Measurements from ENCODE around the gene DBH. TPM values are rescaled to one million over a fixed set of nuclear protein-coding genes. Genes with fewer than 3 reads are reported as not detected.

Gene DBH
- total and polyA plus RNA-seq, 2 donors (not counting 1 experiment from before 2014, with no cell fraction given), result not detected

- 79% methylated on average over 10 of the region's 10 CpGs for WGBS (ENCODE audit: insufficient coverage)
- Histone ChIP-seq H3K36me3 (replicated peaks in 1 of 2; ENCODE audit: control extremely low read depth in 1 of 2, control insufficient read depth in 1 of 2, extremely low read depth in 1 of 2, insufficient read depth in 2 of 2, low read length in 1 of 2) (no peaks in the 10 kb centered on the region), H3K79me2 (ENCODE audit: control insufficient read depth, insufficient read depth, low read length) (no peaks in the 10 kb centered on the region), H3K27ac (ENCODE audit: low read length in 2 of 2) (no peak overlapping the region), H3K4me3 (ENCODE audit: control extremely low read depth in 1 of 5, extremely low read depth in 1 of 5, insufficient read depth in 1 of 5, low read depth in 2 of 5, low read length in 4 of 5) (no peak overlapping the region), H3K9me3 (ENCODE audit: control extremely low read depth in 1 of 3, control insufficient read depth in 2 of 3, insufficient read depth in 1 of 3, low read length in 2 of 3) (peaks cover 1 to 39% (median 6%) of the 10 kb centered on the region in 3 donors), H3K4me2 (replicated peaks; ENCODE audit: low read depth, low read length, poor library complexity, severe bottlenecking) (no peak overlapping the region), H2AFZ (ENCODE audit: insufficient read depth, low read depth, low read length, poor library complexity, severe bottlenecking) (no peak overlapping the region), H3K9ac (ENCODE audit: low read length) (no peak overlapping the region), H3K27me3 (replicated peaks in 1 of 4; ENCODE audit: control extremely low read depth in 1 of 4, control insufficient read depth in 3 of 4, insufficient read depth in 4 of 4, low read length in 3 of 4) (peaks cover 0 to 6% (median 0%) of the 10 kb centered on the region in 4 experiments), H4K20me1 (ENCODE audit: control insufficient read depth, insufficient read depth, low read length, poor library complexity, severe bottlenecking) (no peaks in the 10 kb centered on the region), H3K4me1 (ENCODE audit: control insufficient read depth in 2 of 2, insufficient read depth in 2 of 2, low read length in 2 of 2) (no peaks in the 10 kb centered on the region)
- no peaks in the 10 kb centered on the region for H3K4me1 Mint-ChIP-seq
- H3K4me3 Mint-ChIP-seq, result no peak overlapping the region
- ATAC-seq (ENCODE audit: low read depth), result no peak
- no peak for TF ChIP-seq EZH2 (IDR thresholded peaks at IDR 0.05; ENCODE audit: borderline replicate concordance, insufficient read depth, low read depth, low read length, poor library complexity, severe bottlenecking)
- no peak for TF ChIP-seq CTCF (IDR thresholded peaks at IDR 0.05)
- DNase-seq, result no peak
- H3K27ac Mint-ChIP-seq, result no peak overlapping the region
- peaks cover 2% of the 10 kb centered on the region for H3K9me3 Mint-ChIP-seq (ENCODE audit: insufficient read depth)
- H3K27me3 Mint-ChIP-seq, result peaks cover 13% of the 10 kb centered on the region
- POLR2A ChIA-PET, result no interaction called here
- CTCF ChIA-PET, result no interaction called here
- intact Hi-C loops (cut with micrococcal nuclease), result no loop called here
Measured at GRCh38 chr9:133591985-133592384, 44.2 kb upstream of the DBH start.

DNA sequence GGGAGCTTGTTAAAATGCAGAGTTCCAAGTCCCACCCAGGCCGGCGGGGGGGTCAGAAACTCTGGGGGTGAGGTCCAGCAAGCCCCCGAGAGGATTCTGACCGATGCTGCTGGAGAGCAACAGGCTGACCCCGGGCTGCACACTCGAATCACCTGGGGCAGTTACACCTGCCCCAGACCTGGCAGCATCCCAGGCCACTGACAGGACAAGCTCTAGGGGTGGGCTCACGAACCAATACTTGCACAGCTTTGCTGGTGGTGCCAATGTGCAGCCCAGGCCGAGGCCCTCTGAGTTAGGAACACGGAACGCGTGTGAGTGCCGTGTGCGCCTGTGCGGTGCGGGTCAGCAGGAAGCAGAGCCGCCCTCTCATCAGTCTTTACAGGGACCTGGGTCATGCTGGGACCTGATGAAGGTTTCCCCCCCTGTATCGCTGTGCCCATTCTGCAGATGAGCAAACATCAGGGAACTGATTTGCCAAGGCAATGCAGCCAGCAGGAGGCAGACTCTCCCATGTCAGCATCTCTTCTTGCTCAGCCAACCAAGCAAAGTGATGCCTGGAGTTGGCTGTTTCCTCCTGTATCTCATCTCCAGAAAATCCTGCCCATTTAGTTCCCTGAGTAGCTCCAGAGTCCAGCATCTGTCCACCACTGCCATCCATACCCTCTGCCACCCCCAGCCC, 43.3 kb upstream of the DBH start:
- no peak overlapping the region for H2AFZ ChIP-seq (ENCODE audit: insufficient read depth, low read depth, low read length, poor library complexity, severe bottlenecking)
- ATAC-seq (ENCODE audit: low read depth) (no peak), DNase-seq (no peak)
- no peak overlapping the region for H3K9ac ChIP-seq (ENCODE audit: low read length)
- H3K9me3 ChIP-seq (ENCODE audit: control extremely low read depth in 1 of 3, control insufficient read depth in 2 of 3, insufficient read depth in 1 of 3, low read length in 2 of 3), result peaks cover 1 to 36% (median 15%) of the 10 kb centered on the region in 3 donors
- H3K36me3 ChIP-seq (replicated peaks in 1 of 2; ENCODE audit: control extremely low read depth in 1 of 2, control insufficient read depth in 1 of 2, extremely low read depth in 1 of 2, insufficient read depth in 2 of 2, low read length in 1 of 2), result no peaks in the 10 kb centered on the region
- intact Hi-C loops (cut with micrococcal nuclease), result no loop called here
- H3K27ac ChIP-seq (ENCODE audit: low read length in 2 of 2), result no peak overlapping the region
- Mint-ChIP-seq H3K27me3 (peaks cover 13% of the 10 kb centered on the region), H3K27ac (no peak overlapping the region), H3K4me1 (no peaks in the 10 kb centered on the region), H3K9me3 (ENCODE audit: insufficient read depth) (peaks cover 7% of the 10 kb centered on the region), H3K4me3 (no peak overlapping the region)
- no peaks in the 10 kb centered on the region for H3K4me1 ChIP-seq (ENCODE audit: control insufficient read depth in 2 of 2, insufficient read depth in 2 of 2, low read length in 2 of 2)
- H4K20me1 ChIP-seq (ENCODE audit: control insufficient read depth, insufficient read depth, low read length, poor library complexity, severe bottlenecking), result no peaks in the 10 kb centered on the region
- no peaks in the 10 kb centered on the region for H3K79me2 ChIP-seq (ENCODE audit: control insufficient read depth, insufficient read depth, low read length)
- H3K4me2 ChIP-seq (replicated peaks; ENCODE audit: low read depth, low read length, poor library complexity, severe bottlenecking), result no peak overlapping the region
- TF ChIP-seq CTCF (IDR thresholded peaks at IDR 0.05) (no peak), EZH2 (IDR thresholded peaks at IDR 0.05; ENCODE audit: borderline replicate concordance, insufficient read depth, low read depth, low read length, poor library complexity, severe bottlenecking) (no peak)
- CTCF ChIA-PET, result no interaction called here
- POLR2A ChIA-PET, result no interaction called here
- H3K27me3 ChIP-seq (replicated peaks in 1 of 4; ENCODE audit: control extremely low read depth in 1 of 4, control insufficient read depth in 3 of 4, insufficient read depth in 4 of 4, low read length in 3 of 4), result peaks cover 0 to 3% (median 0%) of the 10 kb centered on the region in 4 experiments
- WGBS (ENCODE audit: insufficient coverage), result 84% methylated on average over 16 of the region's 17 CpGs
- H3K4me3 ChIP-seq (ENCODE audit: control extremely low read depth in 1 of 5, extremely low read depth in 1 of 5, insufficient read depth in 1 of 5, low read depth in 2 of 5, low read length in 4 of 5), result no peak overlapping the region
